DND-41 (cell line): ENCODE results near the gene SSTR3.

ENCODE experiments used
- ATAC-seq: fragments of 200-7000 bp; cut with Tn5 transposase; 3 replicates; pipeline ENCODE4 v1.9.1; 2021; ENCODE audit warnings: low read depth; ENCODE audit not compliant: insufficient read depth
- DNase-seq: peaks from one replicate; pipeline ENCODE4 v3.0.0-alpha.2; 2020
- H2AFZ ChIP-seq: 2 replicates; pipeline ENCODE4 v1.6.0; 2012; ENCODE audit warnings: low read depth, low read length
- H3K27ac ChIP-seq: 2 replicates; pipeline ENCODE4 v1.5.1; 2012; ENCODE audit warnings: low read length, inconsistent platforms
- H3K27me3 ChIP-seq: fragments of 200-600 bp; sonication (generic); 2 replicates; pipeline ENCODE4 v1.6.0; 2012; ENCODE audit warnings: low read length, mild to moderate bottlenecking, inconsistent platforms; ENCODE audit not compliant: insufficient read depth, poor library complexity
- H3K36me3 ChIP-seq: 2 replicates; pipeline ENCODE4 v1.5.1; 2012; ENCODE audit warnings: low read length, inconsistent platforms; ENCODE audit not compliant: insufficient read depth
- H3K4me1 ChIP-seq: 2 replicates; pipeline ENCODE4 v1.5.1; 2012; ENCODE audit warnings: mild to moderate bottlenecking, low read length; ENCODE audit not compliant: insufficient read depth
- H3K4me2 ChIP-seq: 2 replicates; pipeline ENCODE4 v1.6.0; 2012; ENCODE audit warnings: mild to moderate bottlenecking, moderate library complexity, low read length, inconsistent platforms; ENCODE audit not compliant: insufficient read depth
- H3K4me3 ChIP-seq, 2 experiments: fragments of 200-600 bp in 1 of 2; shearing (Covaris generic) in 1 of 2; 2 replicates each; pipeline ENCODE4 v1.5.1; 2012 to 2016; ENCODE audit warnings: inconsistent platforms in 2 of 2, low read length in 2 of 2, mild to moderate bottlenecking in 2 of 2, low read depth in 1 of 2, moderate library complexity in 1 of 2
- H3K79me2 ChIP-seq: 2 replicates; pipeline ENCODE4 v1.6.0; 2012; ENCODE audit warnings: low read length, inconsistent platforms; ENCODE audit not compliant: insufficient read depth
- H3K9ac ChIP-seq: 2 replicates; pipeline ENCODE4 v1.6.0; 2012; ENCODE audit warnings: low read depth, mild to moderate bottlenecking, inconsistent platforms, low read length, moderate library complexity
- H3K9me3 ChIP-seq: 2 replicates; pipeline ENCODE4 v1.5.1; 2012; ENCODE audit warnings: low read length, moderate library complexity, mild to moderate bottlenecking, inconsistent platforms; ENCODE audit not compliant: insufficient read depth, severe bottlenecking
- H4K20me1 ChIP-seq: 2 replicates; pipeline ENCODE4 v1.6.0; 2012; ENCODE audit warnings: low read length; ENCODE audit not compliant: insufficient read depth
- CTCF ChIP-seq: IDR thresholded peaks from 2 replicates; pipeline ENCODE4 v1.5.1; 2012; ENCODE audit warnings: borderline replicate concordance, low read length, moderate library complexity, mild to moderate bottlenecking; ENCODE audit not compliant: poor library complexity, severe bottlenecking; ENCODE audit errors: extremely low read depth
- EZH2 ChIP-seq: IDR thresholded peaks from 3 replicates; pipeline ENCODE4 v1.6.1; 2012; ENCODE audit warnings: borderline replicate concordance, low read depth, mild to moderate bottlenecking, moderate library complexity, low read length, inconsistent platforms; ENCODE audit not compliant: severe bottlenecking

Gene SSTR3

GRCh38 chr22:37229805-37230672 lies 17.8 kb upstream of the SSTR3 start:
- H4K20me1 ChIP-seq = peaks cover 40% of the 10 kb centered on the region
- H3K4me1 ChIP-seq = peaks cover 46% of the 10 kb centered on the region
- peaks cover 89% of the 10 kb centered on the region for H3K36me3 ChIP-seq
- peak overlapping the region; percentile 100 for H3K27ac ChIP-seq
- peak; percentile 96 for ATAC-seq
- DNase-seq = peak; percentile 94
- H3K79me2 ChIP-seq = peaks cover 46% of the 10 kb centered on the region
- H3K27me3 ChIP-seq = no peaks in the 10 kb centered on the region
- TF ChIP-seq EZH2 (no peak), CTCF (no peak)
- H3K9ac ChIP-seq = peak overlapping the region; percentile 71
- H3K4me2 ChIP-seq = peak overlapping the region; percentile 62
- peak overlapping the region; percentile 6; the same call in 1 of the 2 replicates for H2AFZ ChIP-seq
- H3K4me3 ChIP-seq = peak overlapping the region in 1 of 2 experiments; percentile 49; a peak in 2 of 4 replicates
- H3K9me3 ChIP-seq = no peaks in the 10 kb centered on the region

- Histone ChIP-seq H3K27me3 (no peaks in the 10 kb centered on the region), H3K4me3 (peak overlapping the region in 1 of 2 experiments; percentile 49; a peak in 1 of 4 replicates), H3K4me1 (peaks cover 44% of the 10 kb centered on the region), H3K9ac (peak overlapping the region; percentile 71), H3K36me3 (peaks cover 89% of the 10 kb centered on the region), H4K20me1 (peaks cover 36% of the 10 kb centered on the region), H3K79me2 (peaks cover 38% of the 10 kb centered on the region), H2AFZ (no peak overlapping the region), H3K9me3 (no peaks in the 10 kb centered on the region), H3K4me2 (peak overlapping the region; percentile 62), H3K27ac (peak overlapping the region; percentile 100)
- ATAC-seq (peak; percentile 2; the same call in 1 of the 3 replicates), DNase-seq (peak; percentile 41)
- TF ChIP-seq CTCF = no peak
- no peak for TF ChIP-seq EZH2
These were observed 16.9 kb upstream of the SSTR3 start for GRCh38 chr22:37229012-37229804.

GRCh38 chr22:37228106-37229011 lies 16.1 kb upstream of the SSTR3 start:
- ATAC-seq (no peak), DNase-seq (no peak)
- H3K4me3 ChIP-seq = no peak overlapping the region
- H3K9ac ChIP-seq = peak overlapping the region; percentile 21
- peaks cover 88% of the 10 kb centered on the region for H3K36me3 ChIP-seq
- H3K9me3 ChIP-seq = no peaks in the 10 kb centered on the region
- H3K27me3 ChIP-seq = no peaks in the 10 kb centered on the region
- H3K27ac ChIP-seq = peak overlapping the region; percentile 100
- no peak overlapping the region for H2AFZ ChIP-seq
- TF ChIP-seq CTCF (no peak), EZH2 (no peak)
- peaks cover 27% of the 10 kb centered on the region for H4K20me1 ChIP-seq
- H3K4me2 ChIP-seq = no peak overlapping the region
- peaks cover 30% of the 10 kb centered on the region for H3K79me2 ChIP-seq
- H3K4me1 ChIP-seq = peaks cover 46% of the 10 kb centered on the region
